B cell (primary cell): ENCODE data around the gene UMODL1. TPM values are rescaled to one million over a fixed set of nuclear protein-coding genes. Genes with fewer than 3 reads are reported as not detected.

Experiments
- ATAC-seq: fragments of 200-7000 bp; cut with Tn5 transposase; one replicate; pipeline ENCODE4 v1.10.0; 2021; ENCODE audit warnings: low read depth, mild to moderate bottlenecking, moderate number of reproducible peaks, moderate library complexity
- CTCF ChIA-PET: fragments of 350-600 bp; sonication (Branson Sonifier 250); formaldehyde crosslinking; loops from one replicate; lab custom pipeline; 2021; ENCODE audit warnings: antibody characterized with exemption, inconsistent platforms; lab: Charles Lee
- POLR2A ChIA-PET: fragments of 350-600 bp; sonication (Branson Sonifier 250); formaldehyde crosslinking; loops from one replicate; lab custom pipeline; 2021; ENCODE audit warnings: antibody characterized with exemption; lab: Charles Lee
- DNase-seq: peaks from one replicate; pipeline ENCODE4 v3.0.0; 2013
- H2AFZ ChIP-seq: 2 replicates; pipeline ENCODE4 v1.6.1; 2012; ENCODE audit warnings: mild to moderate bottlenecking, low read depth, low read length; ENCODE audit not compliant: insufficient read depth, poor library complexity, severe bottlenecking
- H3K27ac ChIP-seq, 2 donors: 1 replicate in 1 of 2; 2 replicates in 1 of 2; pipeline ENCODE4 v1.5.1; 2012 to 2013; ENCODE audit warnings: low read length in 2 of 2, mild to moderate bottlenecking in 2 of 2, moderate library complexity in 1 of 2
- H3K27me3 ChIP-seq, 4 experiments: fragments of 200-600 bp in 1 of 4; sonication (generic) in 1 of 4; replicated peaks in 1 of 4; 1 replicate in 2 of 4; 2 replicates in 2 of 4; pipeline versions ENCODE4 v1.6.1 to v1.7.0; 2013 to 2016; ENCODE audit warnings: low read length in 3 of 4, mild to moderate bottlenecking in 2 of 4, mixed read lengths in 1 of 4, moderate library complexity in 1 of 4; ENCODE audit not compliant: insufficient read depth in 4 of 4, control insufficient read depth in 3 of 4; ENCODE audit errors: control extremely low read depth in 1 of 4
- H3K36me3 ChIP-seq, 2 experiments: replicated peaks in 1 of 2; 1 replicate in 1 of 2; 2 replicates in 1 of 2; pipeline versions ENCODE4 v1.6.1 to v1.7.1; 2013; ENCODE audit warnings: low read length in 1 of 2; ENCODE audit not compliant: insufficient read depth in 2 of 2, control insufficient read depth in 1 of 2; ENCODE audit errors: control extremely low read depth in 1 of 2, extremely low read depth in 1 of 2
- H3K4me1 ChIP-seq, 2 donors: fragments of 200-600 bp in 1 of 2; sonication (generic) in 1 of 2; 1 replicate in 1 of 2; 2 replicates in 1 of 2; pipeline versions ENCODE4 v1.5.1 to v1.6.1; 2013 to 2017; ENCODE audit warnings: low read length in 2 of 2; ENCODE audit not compliant: control insufficient read depth in 2 of 2, insufficient read depth in 2 of 2
- H3K4me2 ChIP-seq: replicated peaks from 2 replicates; pipeline ENCODE3; 2012; ENCODE audit warnings: mild to moderate bottlenecking, low read depth, low read length; ENCODE audit not compliant: poor library complexity, severe bottlenecking
- H3K4me3 ChIP-seq, 5 experiments: fragments of 200-600 bp in 1 of 5; sonication (generic) in 1 of 5; 1 replicate in 3 of 5; 2 replicates in 2 of 5; pipeline versions ENCODE4 v1.5.1 to v1.7.0; 2011 to 2016; ENCODE audit warnings: low read length in 4 of 5, mild to moderate bottlenecking in 4 of 5, low read depth in 2 of 5, control low read depth in 1 of 5, moderate library complexity in 1 of 5; ENCODE audit not compliant: insufficient read depth in 1 of 5; ENCODE audit errors: control extremely low read depth in 1 of 5, extremely low read depth in 1 of 5
- H3K79me2 ChIP-seq: fragments of 200-600 bp; sonication (generic); one replicate; pipeline ENCODE4 v1.6.0; 2016; ENCODE audit warnings: low read length; ENCODE audit not compliant: control insufficient read depth, insufficient read depth
- H3K9ac ChIP-seq: fragments of 200-600 bp; sonication (generic); 2 replicates; pipeline ENCODE4 v1.6.1; 2017; ENCODE audit warnings: mild to moderate bottlenecking, low read length, moderate library complexity
- H3K9me3 ChIP-seq, 3 donors: one replicate each; pipeline versions ENCODE4 v1.6.1 to v1.7.1; 2013; ENCODE audit warnings: low read length in 2 of 3; ENCODE audit not compliant: control insufficient read depth in 2 of 3, insufficient read depth in 1 of 3; ENCODE audit errors: control extremely low read depth in 1 of 3
- H4K20me1 ChIP-seq: 2 replicates; pipeline ENCODE4 v1.6.0; 2012; ENCODE audit warnings: mild to moderate bottlenecking, low read length; ENCODE audit not compliant: insufficient read depth, control insufficient read depth, poor library complexity, severe bottlenecking
- H3K27ac Mint-ChIP-seq: one replicate; pipeline ENCODE4 v1.8.0; 2021; ENCODE audit warnings: mixed read lengths
- H3K27me3 Mint-ChIP-seq: one replicate; pipeline ENCODE4 v1.8.0; 2021; ENCODE audit warnings: mixed read lengths
- H3K4me1 Mint-ChIP-seq: one replicate; pipeline ENCODE4 v1.8.0; 2021; ENCODE audit warnings: mixed read lengths
- H3K4me3 Mint-ChIP-seq: one replicate; pipeline ENCODE4 v1.8.0; 2021; ENCODE audit warnings: mixed read lengths
- H3K9me3 Mint-ChIP-seq: one replicate; pipeline ENCODE4 v1.8.0; 2022; ENCODE audit warnings: mixed read lengths; ENCODE audit not compliant: insufficient read depth
- CTCF ChIP-seq: fragments of 200-600 bp; IDR thresholded peaks from one replicate; pipeline ENCODE4 v1.8.0; 2022; ENCODE audit warnings: antibody characterized with exemption, mild to moderate bottlenecking
- EZH2 ChIP-seq: IDR thresholded peaks from 2 replicates; pipeline ENCODE4 v1.6.1; 2012; ENCODE audit warnings: borderline replicate concordance, low read depth, mild to moderate bottlenecking, moderate library complexity, low read length; ENCODE audit not compliant: insufficient read depth, poor library complexity, severe bottlenecking
- WGBS: methylation state at CpG from one replicate; pipeline ENCODE4 v1.1.5; 2013; ENCODE audit warnings: missing lambda C conversion rate; ENCODE audit not compliant: insufficient coverage; 5-methylcytosine and 5-hydroxymethylcytosine counted together
- intact Hi-C: fragments of 100-400 bp; cut with micrococcal nuclease; formaldehyde crosslinking; loops from one replicate; pipeline ENCODE4 v1.10.0; 2022
- polyA plus RNA-seq: library from polyadenylated mRNA; depleted of rRNA; stranded (reverse); fragments of >200 nt; gene quantifications from 2 replicates; pipeline ENCODE4 v1.2.3, GENCODE V29; 2012
- total RNA-seq, 2 donors: library from RNA; stranded (reverse); fragments of 120-200 nt in 1 of 2; gene quantifications; 1 replicate in 1 of 2; 2 replicates in 1 of 2; pipeline versions ENCODE4 v1.2.3 to v1.2.4, GENCODE V29; 2013 to 2022

Gene UMODL1
- total and polyA plus RNA-seq, 2 donors (not counting 1 experiment from before 2014, with no cell fraction given), result 0.10 to 0.49 TPM

GRCh38 chr21:42105476-42106315 is 34.6 kb downstream of the UMODL1 start:
- 95% methylated on average over 26 of the region's 26 CpGs for WGBS
- H3K9ac ChIP-seq, result no peak overlapping the region
- ChIA-PET POLR2A (no interaction called here), CTCF (interaction anchor here (1.3 to 5.3 kb wide), 2 partner anchors 11 to 60 kb away, joined by 3 to 71 read pairs; no protein-coding TSS in a partner anchor)
- no peak overlapping the region for H3K4me3 Mint-ChIP-seq
- no peak for DNase-seq
- peaks cover 43% of the 10 kb centered on the region for H3K4me1 Mint-ChIP-seq
- no peaks in the 10 kb centered on the region for H3K9me3 Mint-ChIP-seq
- no peaks in the 10 kb centered on the region for H4K20me1 ChIP-seq
- H3K27ac Mint-ChIP-seq, result no peak overlapping the region
- no peak for ATAC-seq
- H3K9me3 ChIP-seq, result peaks cover 0 to 2% (median 0%) of the 10 kb centered on the region in 3 donors
- H3K4me1 ChIP-seq, result peaks cover 21 to 22% of the 10 kb centered on the region in 2 donors
- H3K4me2 ChIP-seq, result no peak overlapping the region
- H3K27me3 Mint-ChIP-seq, result peaks cover 11% of the 10 kb centered on the region
- intact Hi-C loops, result no loop called here
- no peak overlapping the region for H3K27ac ChIP-seq
- H3K79me2 ChIP-seq, result no peaks in the 10 kb centered on the region
- H3K36me3 ChIP-seq, result no peaks in the 10 kb centered on the region
- H3K27me3 ChIP-seq, result peaks cover 0 to 18% (median 3%) of the 10 kb centered on the region in 4 experiments
- TF ChIP-seq CTCF, result no peak
- no peak for TF ChIP-seq EZH2
- H2AFZ ChIP-seq, result no peak overlapping the region
- no peak overlapping the region for H3K4me3 ChIP-seq

GRCh38 chr21:42106425-42106824 is 35.3 kb downstream of the UMODL1 start:
- intact Hi-C loops, result no loop called here
- Histone ChIP-seq H3K4me3 (no peak overlapping the region), H4K20me1 (no peaks in the 10 kb centered on the region), H2AFZ (no peak overlapping the region), H3K9me3 (peaks cover 0 to 2% (median 0%) of the 10 kb centered on the region in 3 donors), H3K79me2 (no peaks in the 10 kb centered on the region), H3K4me1 (peaks cover 21 to 22% of the 10 kb centered on the region in 2 donors), H3K4me2 (no peak overlapping the region), H3K36me3 (no peaks in the 10 kb centered on the region), H3K27me3 (peaks cover 0 to 14% (median 3%) of the 10 kb centered on the region in 4 experiments), H3K9ac (no peak overlapping the region), H3K27ac (no peak overlapping the region)
- ChIA-PET POLR2A (no interaction called here), CTCF (interaction anchor here (1.3 to 5.3 kb wide), 6 partner anchors 11 to 100 kb away, joined by 3 to 71 read pairs (median 20); partner anchors contain the start of gene ZBTB21)
- DNase-seq (no peak), ATAC-seq (no peak)
- WGBS, result 96% methylated on average over 16 of the region's 20 CpGs
- H3K27me3 Mint-ChIP-seq, result peaks cover 10% of the 10 kb centered on the region
- H3K4me3 Mint-ChIP-seq, result no peak overlapping the region
- peaks cover 41% of the 10 kb centered on the region for H3K4me1 Mint-ChIP-seq
- TF ChIP-seq CTCF, result no peak
- no peak for TF ChIP-seq EZH2
- no peaks in the 10 kb centered on the region for H3K9me3 Mint-ChIP-seq
- no peak overlapping the region for H3K27ac Mint-ChIP-seq
